H1 (cell line): ENCODE measurements around the gene RAB14. TPM values are rescaled to one million over a fixed set of nuclear protein-coding genes. Genes with fewer than 3 reads are reported as not detected.
A peak's percentile ranks its signal among the peaks of the same experiment; 100 is the strongest.

Experiments
- CTCF ChIA-PET: fragments of 300-600 bp; sonication (Branson Sonifier 250); formaldehyde crosslinking; loops from one replicate; lab custom pipeline; 2021; ENCODE audit not compliant: partially characterized antibody; lab: Charles Lee
- POLR2A ChIA-PET: fragments of 300-600 bp; sonication (Branson Sonifier 250); formaldehyde crosslinking; loops from one replicate; lab custom pipeline; 2021; ENCODE audit warnings: inconsistent platforms; ENCODE audit not compliant: partially characterized antibody; lab: Charles Lee
- DNase-seq, 2 experiments: peaks; one replicate each; pipeline versions ENCODE4 v3.0.0 to v3.0.0-alpha.2; 2010 to 2022; ENCODE audit warnings: low spot score in 2 of 2, low read depth in 1 of 2, mixed read lengths in 1 of 2
- FAIRE-seq: peaks from 2 replicates; lab custom pipeline; 2011; peaks lifted over from hg19 to GRCh38; lab: Jason Lieb, UNC
- H2AFZ ChIP-seq: 2 replicates; pipeline ENCODE4 v1.8.1; 2012; ENCODE audit warnings: low read length, inconsistent platforms
- H2AK5ac ChIP-seq: 2 replicates; pipeline ENCODE4 v1.6.1; 2013; ENCODE audit warnings: low read depth, low read length
- H2BK120ac ChIP-seq: replicated peaks from 2 replicates; pipeline ENCODE3; 2013; ENCODE audit warnings: low read depth, low read length, inconsistent platforms
- H2BK12ac ChIP-seq: 2 replicates; pipeline ENCODE4 v1.6.1; 2013; ENCODE audit warnings: low read depth, low read length
- H2BK15ac ChIP-seq: 2 replicates; pipeline ENCODE4 v1.6.1; 2013; ENCODE audit warnings: low read length
- H2BK20ac ChIP-seq: 2 replicates; pipeline ENCODE4 v1.6.1; 2013; ENCODE audit warnings: low read length
- H2BK5ac ChIP-seq: 2 replicates; pipeline ENCODE4 v1.6.1; 2013; ENCODE audit warnings: low read depth, low read length
- H3K14ac ChIP-seq: 2 replicates; pipeline ENCODE4 v1.6.1; 2013; ENCODE audit warnings: inconsistent platforms; ENCODE audit not compliant: insufficient read length
- H3K18ac ChIP-seq: 2 replicates; pipeline ENCODE4 v1.6.1; 2013; ENCODE audit warnings: low read length; ENCODE audit errors: extremely low read depth
- H3K23ac ChIP-seq: 2 replicates; pipeline ENCODE4 v1.6.1; 2013; ENCODE audit warnings: inconsistent platforms; ENCODE audit not compliant: insufficient read length
- H3K23me2 ChIP-seq: 2 replicates; pipeline ENCODE4 v1.6.1; 2013; ENCODE audit warnings: low read depth, low read length
- H3K27ac ChIP-seq: 2 replicates; pipeline ENCODE4 v1.6.1; 2011; ENCODE audit warnings: low read depth, low read length, inconsistent platforms
- H3K27me3 ChIP-seq, 4 experiments: replicated peaks in 1 of 4; 1 replicate in 1 of 4; 2 replicates in 3 of 4; pipeline versions ENCODE4 v1.6.1 to v1.8.1; 2011 to 2013; ENCODE audit warnings: low read length in 3 of 4, mild to moderate bottlenecking in 3 of 4, inconsistent platforms in 2 of 4, mixed read lengths in 2 of 4, moderate library complexity in 1 of 4; ENCODE audit not compliant: control insufficient read depth in 3 of 4, insufficient read depth in 3 of 4; ENCODE audit errors: extremely low read depth in 1 of 4
- H3K36me3 ChIP-seq, 4 experiments: 2 replicates each; pipeline versions ENCODE4 v1.6.1 to v1.8.1; 2011 to 2013; ENCODE audit warnings: mild to moderate bottlenecking in 4 of 4, low read length in 3 of 4, moderate library complexity in 2 of 4, control low read depth in 1 of 4, inconsistent platforms in 1 of 4; ENCODE audit not compliant: insufficient read depth in 4 of 4, control insufficient read depth in 2 of 4
- H3K4ac ChIP-seq: replicated peaks from 2 replicates; pipeline ENCODE3; 2013; ENCODE audit warnings: low read length, low read depth, mixed read lengths, inconsistent platforms; ENCODE audit not compliant: insufficient read length
- H3K4me1 ChIP-seq, 4 experiments: replicated peaks in 1 of 4; 1 replicate in 1 of 4; 2 replicates in 3 of 4; pipeline versions ENCODE4 v1.6.1 to v1.8.1; 2011 to 2013; ENCODE audit warnings: low read length in 3 of 4, inconsistent platforms in 2 of 4, mixed read lengths in 1 of 4; ENCODE audit not compliant: insufficient read depth in 4 of 4, control insufficient read depth in 3 of 4
- H3K4me2 ChIP-seq, 2 experiments: 2 replicates each; pipeline versions ENCODE4 v1.6.1 to v1.8.1; 2011 to 2013; ENCODE audit warnings: low read depth in 2 of 2, low read length in 2 of 2, control low read depth in 1 of 2, inconsistent platforms in 1 of 2, mild to moderate bottlenecking in 1 of 2; ENCODE audit not compliant: insufficient read depth in 1 of 2
- H3K4me3 ChIP-seq, 4 experiments: fragments of 200-600, 300-600 bp in 1 of 4; sonication (generic), shearing (Covaris generic), sonication (Bioruptor Twin) in 1 of 4; 2 replicates each; pipeline versions ENCODE4 v1.5.1 to v1.8.1; 2011 to 2016; ENCODE audit warnings: low read length in 4 of 4, low read depth in 3 of 4, control low read depth in 2 of 4, inconsistent platforms in 2 of 4, mild to moderate bottlenecking in 2 of 4, mixed read lengths in 1 of 4, moderate library complexity in 1 of 4; ENCODE audit not compliant: insufficient read depth in 2 of 4; ENCODE audit errors: extremely low read depth in 1 of 4
- H3K56ac ChIP-seq: replicated peaks from 2 replicates; pipeline ENCODE3; 2013; ENCODE audit warnings: low read depth, mild to moderate bottlenecking, mixed read lengths, low read length, inconsistent platforms; ENCODE audit not compliant: insufficient read length
- H3K79me1 ChIP-seq: 2 replicates; pipeline ENCODE4 v1.6.1; 2013; ENCODE audit warnings: low read depth, low read length, control low read depth
- H3K79me2 ChIP-seq, 2 experiments: 2 replicates each; pipeline versions ENCODE4 v1.6.1 to v1.8.1; 2012 to 2013; ENCODE audit warnings: low read length in 2 of 2, mild to moderate bottlenecking in 2 of 2, inconsistent platforms in 1 of 2; ENCODE audit not compliant: insufficient read depth in 2 of 2, control insufficient read depth in 1 of 2
- H3K9ac ChIP-seq, 4 experiments: replicated peaks in 1 of 4; 1 replicate in 1 of 4; 2 replicates in 3 of 4; pipeline versions ENCODE4 v1.6.1 to v1.8.1; 2011 to 2013; ENCODE audit warnings: low read depth in 3 of 4, low read length in 3 of 4, control low read depth in 2 of 4, mild to moderate bottlenecking in 2 of 4, moderate library complexity in 2 of 4, inconsistent platforms in 1 of 4; ENCODE audit errors: extremely low read depth in 1 of 4
- H3K9me3 ChIP-seq, 2 experiments: 2 replicates each; pipeline versions ENCODE4 v1.6.1 to v1.8.1; 2012 to 2013; ENCODE audit warnings: mild to moderate bottlenecking in 2 of 2, moderate library complexity in 2 of 2, control low read depth in 1 of 2, inconsistent platforms in 1 of 2, low read depth in 1 of 2, low read length in 1 of 2, mixed read lengths in 1 of 2; ENCODE audit not compliant: insufficient read depth in 2 of 2
- H4K20me1 ChIP-seq, 2 experiments: replicated peaks in 1 of 2; 2 replicates each; pipeline versions ENCODE3 to v1.8.1; 2011 to 2013; ENCODE audit warnings: inconsistent platforms in 2 of 2, low read length in 2 of 2, mild to moderate bottlenecking in 1 of 2; ENCODE audit not compliant: insufficient read depth in 2 of 2, control insufficient read depth in 1 of 2
- H4K5ac ChIP-seq: 2 replicates; pipeline ENCODE4 v1.6.1; 2013; ENCODE audit warnings: low read length, low read depth, mixed read lengths, inconsistent platforms; ENCODE audit not compliant: insufficient read length
- H4K8ac ChIP-seq: 2 replicates; pipeline ENCODE4 v1.8.0; 2013; ENCODE audit warnings: mild to moderate bottlenecking, moderate library complexity, low read length, inconsistent platforms; ENCODE audit not compliant: insufficient read depth; ENCODE audit errors: extremely low read depth
- H4K91ac ChIP-seq: replicated peaks from 2 replicates; pipeline ENCODE3; 2013; ENCODE audit warnings: low read length, mixed read lengths, inconsistent platforms; ENCODE audit not compliant: insufficient read length
- JUN ChIP-seq: IDR thresholded peaks from 2 replicates; pipeline ENCODE4 v1.6.1; 2011; ENCODE audit warnings: low read depth, mild to moderate bottlenecking, improper control_type of control experiment, low read length
- SP1 ChIP-seq: IDR thresholded peaks from 2 replicates; pipeline ENCODE4 v1.6.1; 2011; ENCODE audit warnings: low read depth, low read length
- WGBS, 2 experiments: shearing (Covaris generic) in 1 of 2; methylation state at CpG; one replicate each; pipeline versions ENCODE4 v1.1.6 to v1.1.7; 2013 to 2015; ENCODE audit warnings: low lambda C conversion rate in 2 of 2, mixed read lengths in 2 of 2, inconsistent platforms in 1 of 2, low coverage in 1 of 2, missing lambda C conversion rate in 1 of 2; ENCODE audit not compliant: insufficient replicate concordance in 2 of 2, insufficient coverage in 1 of 2, insufficient read length in 1 of 2; ENCODE audit errors: extremely low coverage in 1 of 2, missing lambda C conversion rate in 1 of 2; 5-methylcytosine and 5-hydroxymethylcytosine counted together
- polyA plus RNA-seq, 7 experiments: library from polyadenylated mRNA; depleted of rRNA in 3 of 7; stranded (reverse) in 5 of 7; unstranded in 2 of 7; fragments of >200 nt in 5 of 7; fragments of 200-250 nt in 2 of 7; gene quantifications; 1 replicate in 5 of 7; 2 replicates in 1 of 7; 4 replicates in 1 of 7; pipeline versions ENCODE4 v1.2.1 to v1.2.3, GENCODE V29; 2011 to 2013; ENCODE audit warnings: missing spikeins in 2 of 7, mixed read lengths in 2 of 7
- total RNA-seq: library from RNA; stranded (reverse); fragmentation: NEBNext Ultra II Directional; extraction: Animal tissue kit (Norgen Biotek cat#: 25700); gene quantifications from 2 replicates; pipeline ENCODE4 v1.2.1, GENCODE V29; 2021

The RAB14 gene
- total and polyA plus RNA-seq, 2 of the 8 experiments (the other 6 are each of a cell fraction or from before 2014, with no cell fraction given) = 9.1 to 44.8 TPM

DNA sequence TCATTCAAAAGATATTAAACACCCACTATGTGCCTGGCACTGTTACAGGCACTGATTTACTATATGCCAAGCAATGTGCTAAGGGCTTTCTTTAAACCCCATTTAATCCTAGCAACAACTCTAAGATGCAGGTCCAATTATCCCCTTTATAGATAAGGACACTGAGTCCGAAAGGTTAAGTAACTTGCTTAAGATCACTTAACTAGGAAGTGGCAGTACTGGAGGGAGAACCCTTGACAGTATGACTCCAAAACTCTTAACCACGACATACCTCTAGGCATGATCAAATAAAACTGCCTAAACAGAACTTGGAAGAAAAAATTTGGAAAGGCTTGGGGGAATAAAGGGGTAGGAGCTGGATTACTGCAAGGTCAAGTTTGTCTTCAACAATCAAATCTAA is 1.7 kb downstream of the RAB14 start:
- Histone ChIP-seq H3K14ac (no peak overlapping the region), H3K27ac (no peak overlapping the region), H3K4ac (no peak overlapping the region), H2BK5ac (no peak overlapping the region), H3K23me2 (peaks cover 8% of the 10 kb centered on the region), H2AK5ac (no peak overlapping the region), H3K79me2 (peaks cover 12 to 61% of the 10 kb centered on the region in 2 experiments; a peak in 3 of 4 replicates), H3K79me1 (peaks cover 5% of the 10 kb centered on the region; the same call in 1 of the 2 replicates), H2BK12ac (no peak overlapping the region), H3K9me3 (no peaks in the 10 kb centered on the region), H2BK120ac (no peak overlapping the region), H4K91ac (no peak overlapping the region), H3K9ac (no peak overlapping the region), H4K20me1 (peaks cover 3 to 6% of the 10 kb centered on the region in 2 experiments), H3K4me1 (peaks cover 0 to 3% (median 2%) of the 10 kb centered on the region in 4 experiments; a peak in 4 of 7 replicates), H3K18ac (no peak overlapping the region), H2BK15ac (no peak overlapping the region), H4K8ac (no peak overlapping the region), H2BK20ac (no peak overlapping the region), H3K4me3 (peak overlapping the region in 2 of 4 experiments; percentile 60 to 94; a peak in 2 of 8 replicates), H3K27me3 (no peaks in the 10 kb centered on the region; a peak in 1 of 7 replicates), H3K4me2 (peak overlapping the region; percentile 87 to 94; a peak in 3 of 4 replicates), H3K36me3 (no peaks in the 10 kb centered on the region), H3K56ac (no peak overlapping the region), H4K5ac (no peak overlapping the region), H2AFZ (no peak overlapping the region), H3K23ac (no peak overlapping the region)
- ChIA-PET CTCF (interaction anchor here (0.6 to 2.5 kb wide), 4 partner anchors 11 to 192 kb away, joined by 3 to 8 read pairs (median 3); no protein-coding TSS in a partner anchor), POLR2A (interaction anchor here (0.5 kb wide), 1 partner anchor 21 kb away, joined by 4 read pairs; no protein-coding TSS in a partner anchor)
- no peak for DNase-seq
- no peak for FAIRE-seq
- TF ChIP-seq JUN = no peak
- TF ChIP-seq SP1 = no peak
- 79% methylated on average over 2 of the region's 2 CpGs; no CpG with 5 or more reads in 1 of the 2 experiments for WGBS, 2 experiments
